Renal pelvis (tissue), 4 donors: ENCODE measurements around the gene EPN3. TPM values are rescaled to one million over a fixed set of nuclear protein-coding genes. Genes with fewer than 3 reads are reported as not detected.
A peak's percentile ranks its signal among the peaks of the same experiment; 100 is the strongest.

Source experiments
- DNase-seq: peaks from one replicate; pipeline ENCODE4 v3.0.0-alpha.2; 2013
- polyA plus RNA-seq, 3 donors: library from polyadenylated mRNA; unstranded; fragments of 120-200 nt; gene quantifications; one replicate each; pipeline ENCODE4 v1.2.1, GENCODE V29; 2013; ENCODE audit not compliant: insufficient read length in 3 of 3

Gene EPN3
- polyA plus RNA-seq, 3 donors = 15.4 to 16.8 (median 16.2) TPM

GRCh38 chr17:50507871-50508572 lies 24.5 kb upstream of the EPN3 start, which contains the start of gene MYCBPAP:
Gene MYCBPAP, plus strand, starts transcription at chr17:50508439. Its CDS starts 236 bp downstream, at chr17:50508675.
- DNase-seq = peak; percentile 85

- DNase-seq = no peak
Observed at GRCh38 chr17:50508573-50509460, 23.7 kb upstream of the EPN3 start.

DNA sequence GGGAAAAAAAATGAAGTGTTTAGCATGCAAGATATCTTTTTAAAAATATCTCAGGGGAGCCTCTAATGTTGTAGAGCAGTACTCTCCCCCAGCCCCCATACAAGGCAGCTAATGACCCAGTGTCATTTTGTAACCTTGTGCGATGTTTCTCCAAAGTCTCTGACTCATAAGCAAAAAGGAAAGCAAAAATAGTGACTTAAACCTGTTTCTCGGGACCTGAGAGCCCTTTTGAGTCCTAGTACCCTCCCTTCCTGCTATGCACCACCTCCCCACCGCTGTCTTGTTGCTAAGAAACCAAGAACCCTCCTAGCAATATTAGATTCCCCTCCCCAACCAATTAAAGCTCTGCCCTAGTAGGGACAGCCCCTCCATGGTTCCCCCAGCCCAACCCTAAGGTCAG lies 21.5 kb upstream of the EPN3 start:
- no peak for DNase-seq

DNA sequence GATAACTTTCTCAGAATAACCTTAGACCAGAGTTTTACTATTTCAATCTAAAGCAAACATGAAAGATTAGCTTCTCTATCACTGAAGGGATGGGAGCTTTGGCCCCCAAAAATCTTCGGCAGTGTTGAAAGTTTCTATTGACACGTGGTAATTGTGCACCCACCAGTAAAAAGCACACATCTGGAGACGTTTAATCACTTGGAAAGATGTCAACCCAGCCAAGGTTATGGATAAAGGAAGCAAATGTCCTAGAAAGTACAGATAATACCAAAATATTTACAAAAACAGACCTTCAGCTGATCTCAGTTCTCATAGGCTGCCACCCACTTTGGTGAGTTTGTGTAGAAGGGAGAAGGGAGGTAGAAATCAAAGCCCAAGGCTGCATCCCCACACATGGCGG lies 19.0 kb upstream of the EPN3 start:
- DNase-seq = no peak

DNA sequence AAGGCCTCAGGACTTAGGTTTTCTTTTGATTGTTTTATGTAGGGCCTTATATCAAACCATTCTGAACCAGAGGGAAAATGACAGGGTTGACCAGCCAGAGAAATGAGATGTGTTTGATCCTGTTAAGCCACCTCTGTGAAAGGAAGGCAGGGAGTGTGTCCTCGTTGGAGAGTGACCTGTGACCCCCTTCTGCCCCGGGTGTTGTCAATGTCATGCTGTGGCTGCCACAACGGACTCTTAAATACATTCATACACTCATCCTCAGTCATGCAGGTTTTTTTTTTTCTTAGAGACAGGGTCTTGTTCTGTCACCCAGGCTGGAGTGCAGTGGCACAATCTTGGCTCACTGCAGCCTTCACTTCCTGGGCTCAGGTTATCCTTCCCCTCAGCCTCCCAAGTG lies 18.1 kb upstream of the EPN3 start:
- DNase-seq = no peak

GRCh38 chr17:50514936-50515702 lies 17.4 kb upstream of the EPN3 start:
- no peak for DNase-seq

GRCh38 chr17:50517011-50517410 lies 15.5 kb upstream of the EPN3 start:
- no peak for DNase-seq

DNA sequence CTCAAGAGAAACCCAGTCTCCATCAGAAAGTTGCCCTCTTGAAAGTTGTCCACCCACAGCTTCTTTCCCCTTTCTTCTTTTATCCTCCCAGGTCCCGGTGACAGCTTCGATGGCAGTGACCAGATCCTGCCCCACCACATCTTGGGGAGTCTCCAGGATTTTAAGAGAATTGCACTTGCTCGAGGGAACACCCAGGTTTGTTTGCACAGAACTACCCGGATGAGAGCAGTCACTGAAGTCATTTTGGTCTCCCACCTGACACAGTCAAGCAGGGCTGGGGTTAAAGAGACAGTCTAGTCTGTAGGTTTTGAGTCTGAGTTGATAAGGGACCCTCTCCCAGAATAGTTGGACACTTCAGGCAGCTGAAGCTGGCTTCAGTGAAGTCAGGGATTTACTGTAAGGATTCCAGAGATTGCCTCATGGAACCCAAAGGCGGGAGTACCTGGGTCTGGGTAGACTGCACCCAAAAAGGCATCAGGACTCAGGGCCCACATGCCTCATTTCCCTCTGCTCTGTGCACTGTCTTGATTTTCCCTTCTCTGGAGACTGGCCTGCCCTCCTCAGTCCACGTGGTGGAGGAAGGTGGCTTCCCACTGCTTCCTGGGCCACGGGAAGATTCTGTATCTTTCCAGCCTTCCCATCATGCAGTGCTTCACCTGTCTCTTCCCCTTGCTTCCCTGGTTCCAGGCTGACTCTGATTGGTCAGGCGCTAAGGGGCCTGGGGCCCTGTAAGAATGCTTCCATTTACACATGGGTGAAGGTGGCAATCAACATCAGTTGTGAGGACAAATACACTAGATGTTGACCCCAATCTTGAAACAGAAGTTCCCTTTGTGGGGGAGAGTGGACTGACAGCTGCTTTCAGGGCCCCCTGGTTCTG lies 14.8 kb upstream of the EPN3 start:
- DNase-seq = no peak

GRCh38 chr17:50518384-50519023 lies 14.0 kb upstream of the EPN3 start:
- DNase-seq = no peak

GRCh38 chr17:50519141-50519834 lies 13.2 kb upstream of the EPN3 start:
- DNase-seq = no peak

- no peak for DNase-seq
Observed at GRCh38 chr17:50520483-50520882, 12.1 kb upstream of the EPN3 start.

GRCh38 chr17:50521514-50521913 lies 11.0 kb upstream of the EPN3 start:
- no peak for DNase-seq

DNA sequence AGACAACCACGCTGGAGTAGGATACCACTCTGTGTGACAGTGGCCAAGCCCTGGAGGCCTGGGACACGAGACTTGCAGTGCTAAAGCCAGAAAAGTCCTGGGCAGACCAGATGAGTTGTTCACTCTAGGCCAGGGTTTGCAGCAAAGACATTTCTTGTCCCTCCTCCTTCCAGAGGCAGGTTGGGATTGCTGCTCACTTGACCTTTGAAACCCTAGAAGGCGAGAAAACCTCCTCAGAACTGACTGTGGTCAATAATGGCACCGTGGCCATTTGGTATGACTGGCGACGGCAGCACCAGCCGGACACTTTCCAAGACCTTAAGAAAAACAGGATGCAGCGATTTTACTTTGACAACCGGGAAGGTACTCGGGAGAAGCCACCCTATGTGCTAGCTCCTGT lies 9.8 kb upstream of the EPN3 start:
- DNase-seq = no peak

DNA sequence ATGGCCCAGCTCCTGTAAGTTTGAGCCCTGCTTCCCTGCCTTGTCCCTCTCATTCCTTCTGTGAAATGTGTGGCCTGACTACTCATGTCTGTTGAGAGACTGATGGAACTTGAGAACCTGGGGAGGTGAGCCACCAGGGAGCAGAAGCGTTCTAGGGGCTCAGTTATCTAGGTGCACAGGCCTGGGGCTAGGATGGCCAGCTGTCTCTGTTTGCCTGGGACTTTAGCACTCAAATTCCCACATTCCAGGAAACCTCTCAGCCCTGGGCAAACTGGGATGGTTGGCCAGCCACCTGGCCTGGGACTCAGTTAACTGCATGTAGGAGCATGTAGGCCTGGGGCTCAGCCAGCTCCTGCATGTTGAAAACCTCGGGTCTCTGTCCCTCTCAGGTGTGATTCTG lies 9.3 kb upstream of the EPN3 start:
- DNase-seq = no peak

DNA sequence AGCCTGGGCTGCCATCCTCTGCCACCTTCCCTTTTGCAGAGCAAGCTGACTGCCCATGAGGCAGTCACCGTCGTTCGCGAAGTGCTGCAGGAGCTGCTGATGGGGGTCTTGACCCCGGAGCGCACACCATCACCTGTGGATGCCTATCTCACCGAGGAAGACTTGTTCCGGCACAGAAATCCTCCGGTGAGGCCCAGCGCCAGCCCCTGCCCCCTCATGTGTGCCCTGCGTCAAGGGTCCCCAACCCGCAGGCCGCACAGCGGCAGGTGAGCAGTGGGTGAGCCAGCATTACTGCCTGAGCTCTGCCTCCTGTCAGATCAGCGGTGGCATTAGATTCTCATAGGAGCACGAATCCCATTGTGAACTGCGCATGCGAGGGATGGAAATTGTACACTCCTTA lies 7.7 kb upstream of the EPN3 start:
- no peak for DNase-seq

DNA sequence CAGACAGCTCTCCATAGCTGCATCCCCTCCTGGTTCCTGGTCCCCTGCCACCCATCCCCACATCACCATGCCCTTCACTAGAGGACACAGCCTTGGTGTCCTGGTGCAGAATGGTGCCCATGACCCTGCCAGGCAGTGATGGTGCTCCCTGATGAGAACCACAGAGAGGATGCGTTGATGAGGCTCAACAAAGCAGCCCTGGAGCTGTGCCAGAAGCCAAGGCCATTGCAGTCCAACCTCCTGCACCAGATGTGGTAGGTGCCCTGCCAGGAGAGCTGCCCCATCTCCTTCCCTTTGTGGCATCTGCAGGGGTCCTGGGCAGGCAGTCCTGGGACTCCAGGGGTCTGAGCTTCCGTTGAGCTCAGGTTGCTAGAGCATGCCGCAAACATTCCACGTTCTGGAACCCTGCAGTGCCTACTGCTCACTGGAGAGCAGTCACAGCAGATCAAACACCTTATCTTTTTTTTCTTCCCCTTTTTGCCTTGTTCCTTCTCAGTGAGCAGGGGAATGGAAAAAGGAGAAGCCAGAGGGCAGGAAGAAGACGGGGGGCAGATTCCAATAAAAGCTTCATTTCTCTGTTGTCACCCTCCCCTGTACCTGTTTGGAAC lies 5.3 kb upstream of the EPN3 start:
- DNase-seq = no peak

- DNase-seq = no peak
Observed at GRCh38 chr17:50527949-50528474, 4.5 kb upstream of the EPN3 start.

DNA sequence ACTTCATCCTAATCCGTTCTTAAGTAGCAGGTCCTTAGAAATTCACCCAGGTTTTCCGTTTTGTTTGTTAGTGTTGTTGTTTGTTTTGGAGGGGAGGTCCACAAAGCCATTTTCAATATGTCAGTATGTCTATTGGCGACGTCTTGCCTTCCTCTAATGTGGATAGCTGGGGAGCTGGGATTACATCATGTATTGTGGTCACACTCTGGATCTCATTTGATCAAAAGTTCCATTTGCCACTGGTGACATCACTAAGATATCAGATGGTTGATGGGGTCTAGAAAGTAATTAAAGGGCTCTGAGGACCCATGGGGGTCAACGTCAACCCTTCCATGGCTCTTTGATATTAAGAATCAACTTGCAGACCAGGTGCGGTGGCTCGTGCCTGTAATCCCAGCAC lies 2.7 kb upstream of the EPN3 start:
- DNase-seq = no peak

GRCh38 chr17:50531428-50532025 lies 1.0 kb upstream of the EPN3 start:
- DNase-seq = no peak
